ENCODE data around the gene B3GNT9.
"Not testable (repeated sequence)": the region's sequence is repeated elsewhere in the genome, so short reads cannot be mapped to it uniquely, and the experiment has no call there.

The B3GNT9 gene

GRCh38 chr16:67149276-67150046, 1.3 kb downstream of the B3GNT9 start:
- no peak for DNase-seq

DNA sequence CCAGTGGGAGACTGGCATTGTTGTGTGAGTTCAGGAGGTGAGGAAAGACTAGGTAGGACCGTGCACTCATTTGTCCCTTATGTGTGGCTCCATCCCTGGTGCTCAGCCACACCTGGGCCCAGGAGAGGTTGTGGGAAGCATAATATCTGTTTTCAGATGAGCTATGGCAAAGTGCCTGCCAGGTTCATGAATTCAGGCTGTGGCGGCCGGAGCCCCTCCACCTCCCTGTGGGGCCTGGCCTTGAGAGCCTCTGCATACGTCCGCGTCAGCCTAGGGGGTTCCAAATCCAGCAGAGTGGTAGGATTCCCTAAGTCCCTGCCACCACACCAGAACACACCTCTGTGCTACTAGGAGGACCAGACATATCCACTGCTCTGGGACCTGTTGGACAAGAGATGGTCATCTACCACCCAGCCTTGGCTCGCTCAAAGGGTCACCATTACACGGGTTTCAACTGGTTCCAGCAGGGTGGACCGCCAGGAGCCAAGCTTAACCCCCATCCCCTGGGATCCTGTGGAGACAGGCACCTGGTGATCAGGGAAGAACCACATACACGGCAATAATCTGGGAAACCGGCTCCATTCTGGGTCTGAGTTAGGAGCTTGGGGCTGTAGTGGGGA, 2.0 kb downstream of the B3GNT9 start:
- DNase-seq, result no peak

DNA sequence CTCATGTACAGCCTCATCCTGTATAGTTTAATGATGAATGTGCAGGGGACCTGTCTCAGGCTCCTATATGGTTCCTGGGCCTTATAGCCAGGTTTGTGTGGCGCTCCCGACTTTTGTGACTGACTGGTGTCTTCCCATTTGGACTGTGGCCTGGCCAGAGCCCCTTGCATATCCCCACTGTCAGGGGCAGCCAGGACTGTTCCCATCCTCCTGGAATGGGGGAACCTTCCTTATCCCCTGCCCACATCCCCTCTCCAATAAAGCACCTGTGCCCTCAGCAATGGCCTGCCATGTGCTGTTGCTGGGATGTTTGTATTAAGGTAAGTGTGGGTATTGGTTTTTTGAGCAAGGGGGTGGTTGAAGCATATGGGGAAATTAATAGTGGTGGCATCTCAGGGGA, 2.6 kb downstream of the B3GNT9 start:
- no peak for DNase-seq

DNA sequence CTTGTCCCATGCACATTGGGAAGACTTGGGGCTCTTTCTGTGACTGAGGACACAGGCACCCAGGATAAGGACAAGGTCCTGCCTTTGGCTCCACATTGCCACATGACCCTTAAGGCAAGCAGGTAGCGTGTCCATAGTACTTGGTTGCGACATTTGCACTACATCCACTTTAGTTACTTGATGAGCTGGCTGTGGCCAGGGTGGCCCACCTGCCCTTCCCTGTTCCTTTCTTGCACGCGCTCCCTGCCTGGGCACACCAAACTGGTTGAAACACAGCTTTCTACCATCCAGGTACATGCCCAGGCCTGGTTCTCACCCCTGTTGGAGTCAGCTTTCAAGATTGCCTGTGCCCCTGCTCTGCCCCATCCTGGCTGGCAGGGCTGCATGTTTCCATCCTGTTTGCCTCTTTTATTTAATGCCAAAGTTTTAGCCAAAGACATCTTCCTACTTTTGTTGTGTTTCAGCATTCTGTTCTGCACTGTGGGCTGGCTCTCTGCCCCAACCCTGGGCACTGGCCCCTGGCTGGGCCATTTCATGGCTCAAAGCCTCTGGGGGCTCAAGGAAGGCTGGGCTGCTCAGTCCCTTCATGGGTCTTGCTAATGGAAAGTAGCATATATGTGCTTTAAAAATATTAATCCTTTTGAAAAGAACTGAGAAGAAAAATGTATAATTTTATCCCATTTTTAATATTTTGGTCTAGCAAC, 3.2 kb downstream of the B3GNT9 start:
- DNase-seq, result no peak

DNA sequence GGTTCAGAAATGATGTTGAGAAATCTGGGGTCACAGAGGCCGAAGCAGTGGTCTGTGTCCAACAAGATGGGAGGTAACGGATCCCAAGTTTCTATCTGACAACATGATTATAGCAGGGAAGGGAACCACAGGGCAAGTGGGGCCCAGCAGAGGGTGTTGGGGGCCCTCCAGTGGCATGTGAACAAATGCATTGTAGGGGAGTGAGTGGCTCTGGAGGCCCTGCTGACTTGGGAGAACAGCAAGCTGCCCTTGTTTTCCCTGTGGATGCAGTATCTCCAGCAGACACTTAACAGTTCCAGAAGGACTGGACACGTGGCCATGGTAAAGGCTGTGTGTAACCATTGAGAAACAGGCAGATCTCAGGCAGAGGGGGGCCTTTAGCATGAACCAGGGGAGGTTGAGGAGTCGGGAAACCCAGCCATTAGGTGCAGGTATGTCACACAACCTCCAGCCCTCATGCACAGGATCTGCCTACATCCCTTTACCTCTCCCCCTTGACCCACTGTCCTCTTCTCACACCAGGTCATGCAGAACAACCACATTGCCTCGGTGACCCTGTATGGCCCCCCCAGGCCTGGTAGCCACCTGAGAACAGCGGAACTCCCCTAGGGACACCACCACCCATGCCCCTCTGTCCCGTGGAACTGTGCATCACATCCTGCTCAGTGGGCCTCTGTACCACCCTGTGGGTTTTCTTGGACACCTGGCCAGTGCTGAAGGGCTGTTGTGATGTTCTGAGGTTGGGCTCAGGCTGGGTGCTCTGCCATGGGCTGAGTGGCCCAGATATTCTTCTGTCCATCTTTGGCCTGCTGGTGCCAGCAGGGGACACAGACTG, 4.1 kb downstream of the B3GNT9 start:
- no peak for DNase-seq

DNA sequence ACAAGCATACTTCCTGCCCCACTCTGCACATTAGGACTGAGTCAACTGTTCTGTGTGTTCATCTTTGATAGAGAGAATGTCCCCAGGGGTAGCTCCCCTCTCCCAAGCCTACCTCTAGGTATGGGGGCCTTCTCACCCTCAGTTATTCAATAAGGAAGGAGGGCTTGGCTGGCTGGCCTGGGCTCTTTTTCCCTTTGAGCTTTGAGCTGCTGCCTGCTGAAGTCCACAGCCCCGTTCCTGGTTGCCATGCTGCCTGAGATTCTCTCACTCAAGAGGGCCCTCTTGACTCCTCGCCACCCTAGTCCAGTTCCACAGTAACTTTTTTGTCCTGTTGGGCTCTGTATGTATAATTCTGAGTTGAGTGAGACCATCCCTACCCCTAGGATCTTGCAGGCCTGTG, 5.1 kb downstream of the B3GNT9 start:
- no peak for DNase-seq

GRCh38 chr16:67144943-67145342, 5.9 kb downstream of the B3GNT9 start:
- DNase-seq, result no peak

DNA sequence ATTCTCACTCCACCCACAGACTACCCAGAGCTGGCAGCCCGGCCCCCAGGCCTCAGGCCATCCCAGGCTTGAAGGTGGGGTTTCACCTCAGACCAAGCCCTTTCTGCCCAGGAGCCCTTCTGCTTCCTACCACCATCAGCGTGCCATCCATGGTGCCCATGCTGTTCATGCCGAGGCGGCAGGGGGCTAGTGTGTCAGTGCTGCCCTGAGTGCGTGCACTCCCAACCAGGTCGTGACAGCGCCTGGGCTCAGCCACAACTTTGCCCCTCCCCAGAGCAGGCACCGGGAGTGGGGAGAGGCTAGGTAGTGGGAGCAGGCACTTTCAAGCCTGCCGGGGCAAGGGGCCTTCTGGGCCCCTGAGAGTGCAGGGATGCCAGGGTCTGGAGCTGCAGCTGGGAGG, 8.5 kb downstream of the B3GNT9 start:
- no peak for DNase-seq

DNA sequence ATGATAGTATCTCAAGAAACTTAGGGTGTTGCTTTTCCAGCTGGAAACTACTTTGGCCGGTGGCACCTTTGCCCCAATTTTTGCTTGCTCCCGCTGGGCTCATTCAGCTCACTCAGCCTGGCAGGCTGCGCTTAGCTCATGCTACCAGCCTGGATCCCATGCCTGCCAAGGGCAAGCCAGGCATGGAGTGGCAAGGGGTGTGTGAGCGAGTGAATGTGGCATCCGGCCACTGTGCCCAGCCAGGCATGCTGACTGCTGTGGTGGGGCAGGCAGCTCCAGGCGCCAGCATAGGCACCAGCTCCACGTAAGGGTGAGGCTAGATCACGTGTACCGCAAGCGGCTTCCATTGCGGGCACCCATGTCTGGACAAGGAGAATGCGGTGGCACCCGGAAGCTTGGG, 9.4 kb downstream of the B3GNT9 start:
- no peak for DNase-seq

GRCh38 chr16:67137605-67138004, 13.2 kb downstream of the B3GNT9 start:
- DNase-seq, result no peak

GRCh38 chr16:67129422-67129821, 21.4 kb downstream of the B3GNT9 start:
- DNase-seq, result no peak

DNA sequence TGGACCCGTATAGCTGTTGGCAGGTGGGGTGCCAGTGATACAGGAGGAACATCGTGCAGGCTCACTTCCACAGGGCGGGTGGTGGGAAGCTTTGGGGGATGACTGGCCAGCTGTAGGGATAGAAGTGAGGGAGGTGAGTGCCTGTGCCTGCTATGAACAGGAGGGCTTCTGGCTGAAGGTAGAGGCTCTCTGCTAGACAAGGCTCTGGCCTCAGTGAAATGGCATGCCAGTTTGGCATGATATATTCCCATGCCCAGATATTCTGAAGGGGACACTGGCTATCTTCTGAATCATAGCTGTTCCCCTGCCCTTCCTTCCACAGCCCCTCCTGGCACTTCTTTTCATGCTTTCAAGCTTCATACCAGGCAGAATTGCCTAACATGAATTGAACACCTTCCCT, 21.9 kb downstream of the B3GNT9 start:
- DNase-seq, result no peak

DNA sequence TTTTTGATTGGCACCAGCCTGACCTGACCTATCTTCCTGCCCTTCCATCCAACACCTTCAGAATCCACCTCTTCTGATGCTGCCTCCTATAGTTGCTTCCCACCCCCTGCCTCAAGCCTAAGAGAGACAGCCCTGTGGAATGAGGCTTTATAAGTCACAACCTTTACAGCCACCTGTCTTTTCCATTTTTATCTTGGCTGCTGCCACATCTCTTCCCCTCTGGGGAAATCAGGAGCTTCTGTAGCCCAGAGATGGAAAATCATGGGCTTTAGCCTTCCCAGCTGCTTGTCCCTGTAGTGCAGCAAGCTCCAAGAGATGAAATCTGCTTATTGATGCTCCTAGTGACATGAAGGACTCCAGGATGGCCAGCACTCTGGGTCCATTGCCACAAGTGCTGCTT, 22.4 kb downstream of the B3GNT9 start:
- DNase-seq, result no peak

- not testable (repeated sequence) for DNase-seq
These were observed 28.0 kb downstream of the B3GNT9 start for GRCh38 chr16:67122799-67123198.

- DNase-seq, result no peak
These were observed 30.8 kb downstream of the B3GNT9 start for GRCh38 chr16:67120025-67120424.

DNA sequence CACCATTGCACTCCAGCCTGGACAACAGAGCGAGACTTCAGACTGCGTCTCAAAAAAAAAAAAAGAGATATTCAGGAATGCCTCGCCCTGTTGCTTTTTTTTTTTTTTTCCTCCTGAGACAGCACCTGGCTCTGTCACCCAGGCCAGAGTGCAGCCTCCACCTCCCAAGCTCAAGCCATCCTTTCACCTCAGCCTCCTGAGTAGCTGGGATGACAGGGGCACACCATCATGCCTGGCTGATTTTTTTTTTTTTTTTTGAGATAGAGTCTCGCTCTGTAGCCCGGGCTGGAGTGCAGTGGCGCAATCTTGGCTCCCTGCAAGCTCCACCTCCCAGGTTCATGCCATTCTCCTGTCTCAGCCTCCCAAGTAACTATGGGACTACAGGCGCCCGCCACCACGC, 33.1 kb downstream of the B3GNT9 start:
- DNase-seq, result no peak

GRCh38 chr16:67116388-67117311, 34.1 kb downstream of the B3GNT9 start:
- DNase-seq, result no peak

- no peak for DNase-seq
These were observed 35.2 kb downstream of the B3GNT9 start for GRCh38 chr16:67115639-67116038.

GRCh38 chr16:67114793-67115192, 36.0 kb downstream of the B3GNT9 start:
- no peak for DNase-seq

GRCh38 chr16:67112591-67113399, 38.0 kb downstream of the B3GNT9 start:
- no peak for DNase-seq

DNA sequence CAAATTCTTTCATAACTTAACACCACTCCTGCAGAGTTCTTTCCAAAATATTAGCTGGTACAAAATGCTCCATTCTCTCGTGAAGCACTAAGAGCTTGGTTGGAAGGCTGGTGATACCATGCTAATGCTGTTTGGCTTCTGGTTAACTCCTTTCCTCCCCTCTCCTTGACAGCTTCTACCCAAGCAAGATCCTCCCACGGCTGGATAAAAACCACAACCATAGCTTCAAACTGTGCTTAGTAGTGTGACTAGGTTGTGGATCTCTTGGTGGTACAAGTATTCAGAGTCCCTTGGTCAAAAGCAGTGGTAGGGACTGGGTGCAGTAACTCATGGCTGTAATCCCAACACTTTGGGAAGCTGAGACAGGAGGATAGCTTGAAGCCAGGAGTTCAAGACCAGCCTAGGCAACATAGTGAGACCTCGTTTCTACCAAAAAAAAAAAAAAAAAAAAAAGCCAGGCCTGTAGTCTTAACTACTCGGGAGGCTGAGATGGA, 38.8 kb downstream of the B3GNT9 start:
- DNase-seq, result no peak

Data from NCI-H1048 (cell line).